HG02588 (cell line): ENCODE measurements around the gene ALG9.

Experiments
- ATAC-seq: cut with Tn5 transposase; IDR thresholded peaks from one replicate; pipeline ENCODE4 v1.9.1; 2021; ENCODE audit warnings: mild to moderate bottlenecking, moderate library complexity; ENCODE audit not compliant: unreplicated experiment

The ALG9 gene, protein sequence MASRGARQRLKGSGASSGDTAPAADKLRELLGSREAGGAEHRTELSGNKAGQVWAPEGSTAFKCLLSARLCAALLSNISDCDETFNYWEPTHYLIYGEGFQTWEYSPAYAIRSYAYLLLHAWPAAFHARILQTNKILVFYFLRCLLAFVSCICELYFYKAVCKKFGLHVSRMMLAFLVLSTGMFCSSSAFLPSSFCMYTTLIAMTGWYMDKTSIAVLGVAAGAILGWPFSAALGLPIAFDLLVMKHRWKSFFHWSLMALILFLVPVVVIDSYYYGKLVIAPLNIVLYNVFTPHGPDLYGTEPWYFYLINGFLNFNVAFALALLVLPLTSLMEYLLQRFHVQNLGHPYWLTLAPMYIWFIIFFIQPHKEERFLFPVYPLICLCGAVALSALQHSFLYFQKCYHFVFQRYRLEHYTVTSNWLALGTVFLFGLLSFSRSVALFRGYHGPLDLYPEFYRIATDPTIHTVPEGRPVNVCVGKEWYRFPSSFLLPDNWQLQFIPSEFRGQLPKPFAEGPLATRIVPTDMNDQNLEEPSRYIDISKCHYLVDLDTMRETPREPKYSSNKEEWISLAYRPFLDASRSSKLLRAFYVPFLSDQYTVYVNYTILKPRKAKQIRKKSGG

GRCh38 chr11:111870886-111871692, at the start of gene ALG9:
ALG9 (minus strand) TSS chr11:111871581; CDS start chr11:111871482, 99 bp downstream.
- ATAC-seq: peak; percentile 90

DNA sequence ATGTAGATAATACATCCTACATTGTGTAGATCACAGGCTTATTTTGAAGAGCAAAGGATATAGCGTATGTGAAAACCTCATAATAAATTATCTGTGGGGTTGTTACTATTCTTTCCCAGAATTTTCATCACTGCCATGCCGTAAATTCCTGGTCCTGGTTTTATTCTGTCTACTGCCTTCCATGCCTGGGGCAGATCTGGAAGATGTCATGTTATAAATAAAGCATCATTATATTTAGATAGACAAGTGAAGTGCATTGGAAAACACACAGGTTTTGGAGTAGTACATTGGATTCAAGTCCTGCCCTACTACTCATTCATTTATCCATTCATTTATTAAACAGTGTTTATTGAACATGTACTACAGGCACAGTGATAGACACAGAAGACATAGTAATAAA, 49.5 kb upstream of the ALG9 start:
- ATAC-seq: no peak

DNA sequence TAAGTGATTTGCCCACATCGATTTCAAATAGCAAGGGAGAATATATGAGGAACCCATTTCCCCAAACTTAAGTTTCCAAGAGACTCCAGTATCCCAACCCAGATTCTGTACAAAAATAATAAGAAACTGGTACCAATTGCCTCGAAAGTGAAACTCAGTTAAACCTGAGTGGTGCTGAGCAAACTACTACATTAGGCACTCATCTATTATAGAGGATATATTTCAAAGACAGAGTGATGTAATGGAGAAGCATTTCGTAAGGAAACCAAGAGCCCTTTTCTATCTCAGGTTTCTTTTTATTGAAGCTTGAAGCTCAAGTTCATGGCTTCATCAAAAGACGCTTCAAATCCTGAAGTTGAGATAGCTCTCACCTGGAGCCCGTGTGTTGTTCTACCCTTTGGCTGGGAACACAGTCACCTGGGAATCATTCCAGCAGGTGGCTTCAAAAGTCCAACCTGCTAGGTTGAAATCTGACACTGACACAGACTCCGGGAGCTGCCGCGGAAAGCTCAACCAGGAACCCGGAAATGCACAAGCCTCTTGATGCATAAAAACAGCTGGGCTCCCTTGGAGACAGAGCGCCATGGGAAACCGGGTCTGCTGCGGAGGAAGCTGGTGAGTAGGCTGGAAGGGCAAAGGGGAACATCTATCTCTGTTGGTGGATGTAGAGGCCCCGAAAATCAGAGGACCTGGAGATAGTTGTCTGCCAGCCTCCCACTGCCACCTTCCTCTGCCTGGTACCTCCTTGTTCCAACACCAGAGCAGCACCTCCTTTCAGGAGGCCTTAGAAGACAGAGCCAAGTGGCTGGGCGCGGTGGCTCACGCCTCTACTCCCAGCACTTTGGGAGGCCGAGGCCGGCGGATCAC, 47.2 kb upstream of the ALG9 start, which contains the start of gene C11orf52:
TSS of gene C11orf52 (plus strand) at position 524 of the 867 bp plus-strand sequence. CDS start at position 584, 60 bp downstream.
- ATAC-seq: no peak

DNA sequence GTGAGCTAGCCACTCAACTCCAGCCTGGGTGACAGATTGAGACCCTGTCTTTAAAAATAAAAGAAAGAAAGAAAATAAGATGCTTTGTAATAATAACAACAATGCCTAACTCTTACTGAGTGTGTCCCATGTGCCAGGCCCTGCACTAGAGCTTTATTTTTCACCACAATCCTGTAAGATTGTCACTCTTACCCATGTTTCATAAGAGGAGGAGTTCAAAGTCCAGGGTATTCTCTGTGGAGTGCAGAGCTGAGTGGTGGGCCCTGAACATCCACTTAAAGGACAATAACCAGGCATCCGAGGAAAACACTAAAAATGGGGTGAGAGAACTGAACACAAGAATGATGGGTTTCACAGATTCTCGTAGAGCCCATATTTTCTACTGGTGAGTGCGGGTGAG, 46.4 kb upstream of the ALG9 start:
- no peak for ATAC-seq

DNA sequence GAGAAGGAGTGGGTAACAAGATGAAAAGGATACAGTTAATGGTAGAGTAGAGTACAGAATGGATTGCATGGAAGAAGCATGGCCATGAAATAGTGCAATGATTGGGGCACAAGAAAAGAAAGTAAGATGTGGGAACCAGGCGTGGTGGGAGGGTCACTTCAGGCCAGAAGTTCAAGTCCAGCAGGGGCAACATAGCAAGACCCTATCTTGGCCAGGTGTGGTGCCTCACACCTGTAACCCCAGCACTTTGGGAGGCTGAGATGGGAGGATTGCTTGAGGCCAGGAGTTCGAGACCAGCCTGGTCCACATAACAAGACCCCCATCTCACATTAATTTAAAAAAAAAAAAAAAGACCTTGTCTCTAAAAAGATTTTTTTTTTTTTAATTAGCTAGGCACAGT, 45.9 kb upstream of the ALG9 start:
- no peak for ATAC-seq

- no peak for ATAC-seq
Measured at GRCh38 chr11:111916768-111917167, 45.4 kb upstream of the ALG9 start.

GRCh38 chr11:111913997-111914396, 42.6 kb upstream of the ALG9 start:
- no peak for ATAC-seq

DNA sequence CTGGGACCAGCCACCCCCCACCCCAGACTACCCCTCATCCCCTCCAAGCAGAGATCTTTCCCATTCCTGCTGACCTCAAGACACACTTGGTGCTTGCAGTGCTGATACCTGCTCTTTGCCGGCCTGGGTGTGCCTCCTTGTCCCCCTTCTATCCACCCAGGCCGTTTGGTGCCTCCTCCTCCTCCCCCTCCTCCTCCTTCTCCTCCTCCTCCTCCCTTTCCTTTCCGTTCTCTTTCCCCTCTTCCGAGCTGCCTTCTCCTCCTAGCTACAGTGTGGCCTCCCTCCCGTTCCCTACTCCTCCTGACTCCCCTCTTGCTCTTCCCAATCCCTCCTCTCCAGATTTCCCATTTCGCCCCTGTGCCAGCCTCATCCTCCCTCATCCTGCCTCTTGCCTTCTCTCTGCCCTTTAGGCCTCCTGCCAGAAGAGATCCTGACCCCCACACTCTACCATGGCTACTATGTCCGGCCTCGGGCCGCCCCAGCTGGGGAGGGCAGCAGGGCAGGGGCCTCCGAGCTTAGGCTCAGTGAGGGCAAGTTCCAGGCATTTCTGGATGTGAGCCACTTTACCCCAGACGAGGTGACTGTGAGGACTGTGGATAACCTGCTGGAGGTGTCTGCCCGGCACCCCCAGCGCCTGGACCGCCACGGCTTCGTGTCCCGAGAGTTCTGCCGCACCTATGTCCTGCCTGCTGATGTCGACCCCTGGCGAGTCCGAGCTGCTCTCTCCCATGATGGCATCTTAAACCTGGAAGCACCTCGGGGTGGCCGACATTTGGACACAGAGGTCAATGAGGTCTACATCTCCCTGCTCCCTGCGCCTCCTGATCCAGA, 41.9 kb upstream of the ALG9 start:
- ATAC-seq: no peak

DNA sequence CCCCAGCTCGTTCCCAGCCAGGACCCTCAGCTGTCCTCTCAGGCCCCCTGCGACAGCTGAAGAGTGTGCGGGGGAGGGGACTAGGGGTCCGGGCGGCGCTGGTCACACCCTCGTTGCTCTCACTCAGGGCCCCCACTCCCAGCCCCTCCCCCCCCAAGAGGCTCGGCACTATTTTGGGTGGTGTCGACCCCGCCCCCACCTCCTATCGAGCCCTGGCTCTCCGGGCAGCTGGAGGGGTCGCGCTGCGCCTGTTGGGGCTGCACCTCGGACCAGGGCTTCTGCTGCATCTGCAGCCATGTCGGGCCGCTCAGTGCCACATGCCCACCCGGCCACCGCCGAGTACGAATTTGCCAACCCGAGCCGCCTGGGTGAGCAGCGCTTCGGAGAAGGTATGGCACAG, 41.2 kb upstream of the ALG9 start, which contains the start of gene HSPB2:
TSS of gene HSPB2 (plus strand) at position 200 of the 400 bp plus-strand sequence. CDS start at position 296, 96 bp downstream.
- ATAC-seq: no peak

DNA sequence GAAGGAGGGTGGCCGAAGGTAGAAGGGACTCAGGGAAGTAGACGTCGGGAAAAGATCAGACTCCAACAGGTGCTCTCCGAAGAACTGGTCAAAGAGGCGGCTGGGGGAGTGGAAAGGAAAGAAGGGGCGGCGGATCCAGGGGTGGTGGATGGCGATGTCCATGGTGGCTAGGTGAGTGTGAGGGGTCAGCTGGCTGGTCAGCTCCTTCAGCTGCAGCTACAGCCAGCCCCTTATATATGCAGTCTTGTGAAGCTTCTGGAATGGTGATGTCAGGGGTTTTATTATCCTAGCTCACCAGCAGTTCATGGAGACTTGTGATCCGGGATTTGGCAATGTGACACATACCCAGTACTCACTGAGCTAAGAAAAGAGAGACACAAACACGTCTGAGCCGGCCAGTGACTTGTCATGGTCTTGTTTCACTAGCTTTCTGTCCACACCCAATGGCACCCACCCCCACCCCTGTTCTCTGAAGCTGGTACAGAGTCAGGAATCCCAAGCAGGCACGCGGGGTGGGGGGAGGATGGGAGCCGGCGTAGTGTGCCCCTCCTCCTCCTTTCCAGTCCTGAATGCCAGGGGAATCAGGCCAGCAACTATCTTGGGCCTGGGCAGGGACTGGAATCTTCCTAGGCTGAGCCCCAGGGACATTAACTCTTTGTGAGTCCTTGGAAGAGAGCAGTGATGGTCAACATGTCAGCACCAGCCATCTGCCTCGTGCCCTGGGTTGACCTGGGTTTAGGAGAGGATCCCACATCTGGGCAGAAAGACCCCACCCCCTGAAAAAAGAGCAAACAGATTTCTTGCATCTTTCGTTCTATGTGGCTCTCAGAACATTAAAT, 40.4 kb upstream of the ALG9 start, which contains the start of gene CRYAB:
TSS of gene CRYAB (minus strand) at position 208 of the 839 bp plus-strand sequence. CDS start at position 162, 46 bp downstream.
- ATAC-seq: no peak

- ATAC-seq: no peak
Measured at GRCh38 chr11:111910676-111911562, 39.5 kb upstream of the ALG9 start.

- ATAC-seq: no peak
Measured at GRCh38 chr11:111909378-111909777, 38.0 kb upstream of the ALG9 start.

DNA sequence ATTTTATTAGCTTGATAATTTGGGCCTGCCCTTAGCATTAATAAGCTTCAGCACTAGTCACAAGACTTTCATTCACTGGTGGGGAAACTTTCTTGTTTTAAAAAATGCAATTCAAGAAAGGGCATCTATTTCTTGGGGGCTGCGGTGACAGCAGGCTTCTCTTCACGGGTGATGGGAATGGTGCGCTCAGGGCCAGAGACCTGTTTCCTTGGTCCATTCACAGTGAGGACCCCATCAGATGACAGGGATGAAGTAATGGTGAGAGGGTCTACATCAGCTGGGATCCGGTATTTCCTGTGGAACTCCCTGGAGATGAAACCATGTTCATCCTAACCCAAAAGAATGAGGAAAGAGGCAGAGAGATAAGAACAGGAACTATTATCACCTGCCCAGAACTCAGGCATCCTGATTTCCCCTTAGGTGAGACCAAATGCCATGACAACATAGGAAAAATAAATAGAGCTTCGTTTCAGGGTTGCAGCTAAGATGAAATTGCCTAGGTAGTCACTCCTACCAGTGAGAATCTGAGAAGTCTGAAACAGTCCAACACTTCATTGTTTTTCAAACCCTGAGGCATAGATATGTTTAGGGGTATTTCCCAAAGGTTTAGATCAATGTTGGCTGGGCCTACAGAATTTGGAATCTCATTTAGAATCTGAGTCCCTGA, 37.4 kb upstream of the ALG9 start:
- ATAC-seq: no peak

- ATAC-seq: no peak
Measured at GRCh38 chr11:111906680-111907079, 35.3 kb upstream of the ALG9 start.

- no peak for ATAC-seq
Measured at GRCh38 chr11:111905411-111905810, 34.0 kb upstream of the ALG9 start.

DNA sequence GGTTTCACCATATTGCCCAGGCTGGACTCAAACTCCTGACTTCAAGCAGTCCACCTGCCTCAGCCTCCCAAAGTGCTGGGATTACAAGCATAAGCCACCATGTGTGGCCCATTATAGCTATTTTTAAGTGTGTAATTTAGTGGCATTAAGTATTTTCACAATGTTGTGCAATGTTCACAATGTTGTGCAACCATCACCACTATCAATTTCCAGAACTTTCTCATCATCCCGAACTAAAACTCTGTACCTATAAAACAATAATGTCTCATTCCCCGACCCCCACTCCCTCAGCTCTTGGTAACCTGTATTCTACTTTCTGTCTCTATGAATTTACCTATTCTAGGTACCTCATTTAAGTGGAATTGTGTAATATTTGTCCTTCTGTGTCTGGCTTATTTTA, 15.5 kb upstream of the ALG9 start:
- no peak for ATAC-seq

GRCh38 chr11:111886032-111886431, 14.7 kb upstream of the ALG9 start:
- ATAC-seq: no peak
